A549 (cell line): ENCODE results near the gene PRR23E.

Source experiments
- CHD4 ChIP-seq: fragments of 200-600 bp; sonication (generic); IDR thresholded peaks from 2 replicates; pipeline ENCODE4 v1.6.1; 2016; ENCODE audit warnings: antibody characterized with exemption, mild to moderate bottlenecking, borderline replicate concordance
- USF2 ChIP-seq: fragments of 450-650 bp; IDR thresholded peaks from 2 replicates; pipeline ENCODE4 v1.6.1; 2014; ENCODE audit warnings: antibody characterized with exemption

GRCh38 chr3:127165694-127166485 lies 27.0 kb upstream of the PRR23E start:
- no peak for TF ChIP-seq CHD4
- no peak for TF ChIP-seq USF2
